ENCODE results near the gene UBE2V1. TPM values are rescaled to one million over a fixed set of nuclear protein-coding genes. Genes with fewer than 3 reads are reported as not detected.

Gene UBE2V1
- total RNA-seq, 3 donors from 2014 or later: 63.8 to 81.6 (median 79.9) TPM

GRCh38 chr20:50101281-50101680 is 11.7 kb downstream of the UBE2V1 start:
- Histone ChIP-seq H3K4me3 (no peak overlapping the region), H3K9me3 (no peaks in the 10 kb centered on the region), H3K4me1 (no peaks in the 10 kb centered on the region), H3K36me3 (no peaks in the 10 kb centered on the region), H3K27me3 (no peaks in the 10 kb centered on the region), H3K27ac (no peak overlapping the region)
- TF ChIP-seq CTCF (IDR thresholded peaks at IDR 0.05) (no peak), POLR2A (IDR thresholded peaks at IDR 0.05) (no peak)
- intact Hi-C loops (cut with DNase I; ENCODE audit: low total_unique reads): no loop called here
- no peak for DNase-seq (ENCODE audit: low spot score in 2 of 2)

- Histone ChIP-seq H3K27ac (no peak overlapping the region), H3K9me3 (no peaks in the 10 kb centered on the region), H3K36me3 (no peaks in the 10 kb centered on the region), H3K4me3 (no peak overlapping the region), H3K4me1 (no peaks in the 10 kb centered on the region), H3K27me3 (no peaks in the 10 kb centered on the region)
- TF ChIP-seq CTCF (IDR thresholded peaks at IDR 0.05) (no peak), POLR2A (IDR thresholded peaks at IDR 0.05) (no peak), POLR2AphosphoS5 (IDR thresholded peaks at IDR 0.05) (no peak)
- DNase-seq (ENCODE audit: low spot score in 2 of 2): no peak
- intact Hi-C loops (cut with DNase I; ENCODE audit: low total_unique reads): no loop called here
These were observed 12.4 kb downstream of the UBE2V1 start for GRCh38 chr20:50100552-50100951.

GRCh38 chr20:50099565-50099991 is 13.4 kb downstream of the UBE2V1 start:
- no peaks in the 10 kb centered on the region for H3K27me3 ChIP-seq
- no peak for TF ChIP-seq POLR2A (IDR thresholded peaks at IDR 0.05)
- no peak for TF ChIP-seq POLR2AphosphoS5 (IDR thresholded peaks at IDR 0.05)
- no peak for TF ChIP-seq CTCF (IDR thresholded peaks at IDR 0.05)
- H3K36me3 ChIP-seq: no peaks in the 10 kb centered on the region
- no peaks in the 10 kb centered on the region for H3K9me3 ChIP-seq
- no peaks in the 10 kb centered on the region for H3K4me1 ChIP-seq
- H3K27ac ChIP-seq: no peak overlapping the region
- no peak overlapping the region for H3K4me3 ChIP-seq
- no peak for DNase-seq (ENCODE audit: low spot score in 2 of 2)
- intact Hi-C loops (cut with DNase I; ENCODE audit: low total_unique reads): no loop called here

- Histone ChIP-seq H3K27me3 (no peaks in the 10 kb centered on the region), H3K4me1 (no peaks in the 10 kb centered on the region), H3K4me3 (no peak overlapping the region), H3K27ac (no peak overlapping the region), H3K9me3 (no peaks in the 10 kb centered on the region), H3K36me3 (no peaks in the 10 kb centered on the region)
- intact Hi-C loops (cut with DNase I; ENCODE audit: low total_unique reads): no loop called here
- no peak for TF ChIP-seq CTCF (IDR thresholded peaks at IDR 0.05)
- no peak for TF ChIP-seq POLR2A (IDR thresholded peaks at IDR 0.05)
- no peak for TF ChIP-seq POLR2AphosphoS5 (IDR thresholded peaks at IDR 0.05)
- DNase-seq (ENCODE audit: low spot score in 2 of 2): no peak
These were observed 13.8 kb downstream of the UBE2V1 start for GRCh38 chr20:50099113-50099512.

GRCh38 chr20:50098259-50098658 is 14.7 kb downstream of the UBE2V1 start:
- H3K4me1 ChIP-seq: no peaks in the 10 kb centered on the region
- H3K27me3 ChIP-seq: no peaks in the 10 kb centered on the region
- intact Hi-C loops (cut with DNase I; ENCODE audit: low total_unique reads): no loop called here
- DNase-seq (ENCODE audit: low spot score in 2 of 2): no peak
- H3K36me3 ChIP-seq: no peaks in the 10 kb centered on the region
- H3K27ac ChIP-seq: no peak overlapping the region
- no peaks in the 10 kb centered on the region for H3K9me3 ChIP-seq
- no peak overlapping the region for H3K4me3 ChIP-seq
- TF ChIP-seq POLR2AphosphoS5 (IDR thresholded peaks at IDR 0.05) (no peak), CTCF (IDR thresholded peaks at IDR 0.05) (no peak), POLR2A (IDR thresholded peaks at IDR 0.05) (no peak)
